ENCODE data around the gene OAT. TPM values are rescaled to one million over a fixed set of nuclear protein-coding genes. Genes with fewer than 3 reads are reported as not detected.

The OAT gene
- total RNA-seq, 1 experiment from 2014 or later = 79.8 TPM

- no peak for ATAC-seq
- no TSS peak for BruUV-seq (replicated peaks)
- H3K9me2 ChIP-seq (replicated peaks; ENCODE audit: low read length) = no peaks in the 10 kb centered on the region
- TF ChIP-seq CTCF (conservative IDR thresholded peaks at IDR 0.05; ENCODE audit: low read depth, low read length) (no peak), EZH2phosphoT487 (IDR thresholded peaks at IDR 0.05; ENCODE audit: borderline replicate concordance, low read length) (no peak), EZH2 (IDR thresholded peaks at IDR 0.05; ENCODE audit: low read length, unreplicated experiment) (no peak)
- no peak overlapping the region for H2AFZ ChIP-seq (ENCODE audit: low read length)
- ChIA-PET CTCF (no interaction called here), POLR2A (ENCODE audit: unreplicated experiment) (no interaction called here)
- H3K27me3 ChIP-seq (ENCODE audit: low read length) = no peaks in the 10 kb centered on the region
- DNase-seq = no peak
- H3K36me3 ChIP-seq (ENCODE audit: low read depth, low read length) = no peaks in the 10 kb centered on the region
- H3K27ac ChIP-seq (ENCODE audit: low read length) = no peak overlapping the region
- no peaks in the 10 kb centered on the region for H4K20me1 ChIP-seq (ENCODE audit: low read length)
- no peak overlapping the region for H3K9ac ChIP-seq (ENCODE audit: low read length)
- no peaks in the 10 kb centered on the region for H3F3A ChIP-seq (ENCODE audit: low read length, unreplicated experiment)
- no peak overlapping the region for H3K4me3 ChIP-seq (ENCODE audit: low read length)
- intact Hi-C loops (cut with micrococcal nuclease) = no loop called here
- H3K4me2 ChIP-seq (ENCODE audit: low read length) = no peak overlapping the region
- H3K4me1 ChIP-seq (ENCODE audit: insufficient read depth, low read length) = peaks cover 26% of the 10 kb centered on the region
- no peaks in the 10 kb centered on the region for H3K9me3 ChIP-seq (ENCODE audit: low read length)
- no peaks in the 10 kb centered on the region for H3K79me2 ChIP-seq (ENCODE audit: low read length)
Observed at GRCh38 chr10:124377101-124377500, 41.6 kb downstream of the OAT start.

- ChIA-PET POLR2A (ENCODE audit: unreplicated experiment) (no interaction called here), CTCF (no interaction called here)
- Histone ChIP-seq H3K9me3 (ENCODE audit: low read length) (no peaks in the 10 kb centered on the region), H3K36me3 (ENCODE audit: low read depth, low read length) (no peaks in the 10 kb centered on the region), H3K4me2 (ENCODE audit: low read length) (no peak overlapping the region), H3K4me3 (ENCODE audit: low read length) (no peak overlapping the region), H4K20me1 (ENCODE audit: low read length) (no peaks in the 10 kb centered on the region), H3K9ac (ENCODE audit: low read length) (no peak overlapping the region), H3K27ac (ENCODE audit: low read length) (no peak overlapping the region), H3F3A (ENCODE audit: low read length, unreplicated experiment) (no peaks in the 10 kb centered on the region), H3K4me1 (ENCODE audit: insufficient read depth, low read length) (peaks cover 23% of the 10 kb centered on the region), H3K79me2 (ENCODE audit: low read length) (no peaks in the 10 kb centered on the region), H2AFZ (ENCODE audit: low read length) (no peak overlapping the region), H3K9me2 (replicated peaks; ENCODE audit: low read length) (no peaks in the 10 kb centered on the region), H3K27me3 (ENCODE audit: low read length) (no peaks in the 10 kb centered on the region)
- DNase-seq = no peak
- TF ChIP-seq CTCF (conservative IDR thresholded peaks at IDR 0.05; ENCODE audit: low read depth, low read length) (no peak), EZH2 (IDR thresholded peaks at IDR 0.05; ENCODE audit: low read length, unreplicated experiment) (no peak), EZH2phosphoT487 (IDR thresholded peaks at IDR 0.05; ENCODE audit: borderline replicate concordance, low read length) (no peak)
- BruUV-seq (replicated peaks) = no TSS peak
- ATAC-seq = no peak
- intact Hi-C loops (cut with micrococcal nuclease) = no loop called here
Observed at GRCh38 chr10:124376411-124376810, 42.3 kb downstream of the OAT start.

GRCh38 chr10:124375691-124376090 lies 43.0 kb downstream of the OAT start:
- Histone ChIP-seq H2AFZ (ENCODE audit: low read length) (no peak overlapping the region), H3K4me3 (ENCODE audit: low read length) (no peak overlapping the region), H3K36me3 (ENCODE audit: low read depth, low read length) (no peaks in the 10 kb centered on the region), H3K9ac (ENCODE audit: low read length) (no peak overlapping the region), H3K4me2 (ENCODE audit: low read length) (no peak overlapping the region), H3K27ac (ENCODE audit: low read length) (no peak overlapping the region), H3K79me2 (ENCODE audit: low read length) (no peaks in the 10 kb centered on the region), H3K27me3 (ENCODE audit: low read length) (no peaks in the 10 kb centered on the region), H3K9me3 (ENCODE audit: low read length) (no peaks in the 10 kb centered on the region), H3K9me2 (replicated peaks; ENCODE audit: low read length) (no peaks in the 10 kb centered on the region), H4K20me1 (ENCODE audit: low read length) (no peaks in the 10 kb centered on the region), H3K4me1 (ENCODE audit: insufficient read depth, low read length) (peaks cover 16% of the 10 kb centered on the region; the same call in 1 of the 2 replicates), H3F3A (ENCODE audit: low read length, unreplicated experiment) (no peaks in the 10 kb centered on the region)
- ChIA-PET CTCF (no interaction called here), POLR2A (ENCODE audit: unreplicated experiment) (no interaction called here)
- intact Hi-C loops (cut with micrococcal nuclease) = no loop called here
- no TSS peak for BruUV-seq (replicated peaks)
- TF ChIP-seq CTCF (conservative IDR thresholded peaks at IDR 0.05; ENCODE audit: low read depth, low read length) = no peak
- no peak for TF ChIP-seq EZH2 (IDR thresholded peaks at IDR 0.05; ENCODE audit: low read length, unreplicated experiment)
- TF ChIP-seq EZH2phosphoT487 (IDR thresholded peaks at IDR 0.05; ENCODE audit: borderline replicate concordance, low read length) = no peak
- no peak for DNase-seq
- no peak for ATAC-seq

All from PC-3 (cell line).